Keratinocyte (primary cell): Measurements from ENCODE around the gene YAP1.

Source experiments
- CTCF ChIP-seq, 3 experiments: IDR thresholded peaks in 1 of 3; conservative IDR thresholded peaks in 1 of 3; optimal IDR thresholded peaks in 1 of 3; 2 replicates in 2 of 3; 3 replicates in 1 of 3; pipeline versions ENCODE3 to v1.5.1; 2011; ENCODE audit warnings: low read length in 3 of 3, mild to moderate bottlenecking in 3 of 3, moderate library complexity in 2 of 3, control low read depth in 1 of 3, inconsistent platforms in 1 of 3; ENCODE audit not compliant: insufficient read depth in 2 of 3; ENCODE audit errors: extremely low read depth in 1 of 3
- EZH2 ChIP-seq: IDR thresholded peaks from one replicate; pipeline ENCODE4 v1.6.1; 2012; ENCODE audit warnings: inconsistent platforms, mild to moderate bottlenecking, low read length, moderate library complexity

- TF ChIP-seq CTCF (optimal IDR thresholded peaks at IDR 0.05 in 1 of 3, IDR thresholded peaks at IDR 0.05 in 1 of 3, conservative IDR thresholded peaks at IDR 0.05 in 1 of 3; ENCODE audit: extremely low read depth in 1 of 3, insufficient read depth in 2 of 3, low read length in 3 of 3) (no peak), EZH2 (no peak)
Observed at GRCh38 chr11:102234779-102235439, 124.7 kb downstream of the YAP1 start.
